Measurements from ENCODE around the gene LINC01488.

DNA sequence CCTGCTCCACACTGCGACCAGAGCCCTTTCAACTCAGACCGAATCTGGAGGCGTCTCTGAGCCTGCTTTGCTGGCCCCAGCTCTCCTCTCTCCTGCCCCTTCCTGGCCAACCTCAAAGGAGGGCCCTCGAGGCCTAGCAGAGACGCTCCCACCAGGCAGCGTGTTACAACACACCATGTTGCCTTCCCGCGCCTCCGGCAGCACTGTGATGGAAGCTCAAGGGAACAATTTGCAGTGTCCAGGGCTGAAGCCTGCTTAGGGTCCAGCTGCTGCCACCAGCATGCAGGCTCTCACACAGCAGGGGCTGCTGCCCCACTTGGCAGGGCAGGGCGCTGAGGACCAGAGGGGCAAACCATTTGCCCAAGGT is 18.4 kb downstream of the LINC01488 start:
- TF ChIP-seq, protein P1, sequence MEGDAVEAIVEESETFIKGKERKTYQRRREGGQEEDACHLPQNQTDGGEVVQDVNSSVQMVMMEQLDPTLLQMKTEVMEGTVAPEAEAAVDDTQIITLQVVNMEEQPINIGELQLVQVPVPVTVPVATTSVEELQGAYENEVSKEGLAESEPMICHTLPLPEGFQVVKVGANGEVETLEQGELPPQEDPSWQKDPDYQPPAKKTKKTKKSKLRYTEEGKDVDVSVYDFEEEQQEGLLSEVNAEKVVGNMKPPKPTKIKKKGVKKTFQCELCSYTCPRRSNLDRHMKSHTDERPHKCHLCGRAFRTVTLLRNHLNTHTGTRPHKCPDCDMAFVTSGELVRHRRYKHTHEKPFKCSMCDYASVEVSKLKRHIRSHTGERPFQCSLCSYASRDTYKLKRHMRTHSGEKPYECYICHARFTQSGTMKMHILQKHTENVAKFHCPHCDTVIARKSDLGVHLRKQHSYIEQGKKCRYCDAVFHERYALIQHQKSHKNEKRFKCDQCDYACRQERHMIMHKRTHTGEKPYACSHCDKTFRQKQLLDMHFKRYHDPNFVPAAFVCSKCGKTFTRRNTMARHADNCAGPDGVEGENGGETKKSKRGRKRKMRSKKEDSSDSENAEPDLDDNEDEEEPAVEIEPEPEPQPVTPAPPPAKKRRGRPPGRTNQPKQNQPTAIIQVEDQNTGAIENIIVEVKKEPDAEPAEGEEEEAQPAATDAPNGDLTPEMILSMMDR (IDR thresholded peaks at IDR 0.05) = no peak
- TF ChIP-seq POLR2A (IDR thresholded peaks at IDR 0.05) = no peak

Measured in ovary (tissue), 3 donors.